Muscle of back (tissue), 13 donors: Measurements from ENCODE around the gene TNFRSF12A. TPM values are rescaled to one million over a fixed set of nuclear protein-coding genes. Genes with fewer than 3 reads are reported as not detected.

ENCODE experiments used
- DNase-seq, 3 donors: peaks; one replicate each; pipeline versions ENCODE4 v3.0.0 to v3.0.0-alpha.2; 2013
- long read RNA-seq, 9 donors: transcript quantifications; one replicate each; lab custom pipeline, GENCODE V29; 2026
- polyA plus RNA-seq, 10 donors: library from polyadenylated mRNA; unstranded; fragments of 120-200 nt; gene quantifications; one replicate each; pipeline ENCODE4 v1.2.1, GENCODE V29; 2013; ENCODE audit not compliant: insufficient read length in 10 of 10

Gene TNFRSF12A, protein sequence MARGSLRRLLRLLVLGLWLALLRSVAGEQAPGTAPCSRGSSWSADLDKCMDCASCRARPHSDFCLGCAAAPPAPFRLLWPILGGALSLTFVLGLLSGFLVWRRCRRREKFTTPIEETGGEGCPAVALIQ
- polyA plus RNA-seq, result 10 to 100 TPM; 21.3 to 91.8 (median 36.6) TPM
- long read RNA-seq, donor 1, transcript TNFRSF12A-201 (4 exons, 1,033 nt), result major isoform, 76 of 150 reads
- long read RNA-seq, donor 1, transcript TNFRSF12A-202 (3 exons, 881 nt), result minor isoform, 9 of 150 reads
- long read RNA-seq, donor 1, transcript TNFRSF12A-203 (3 exons, 1,678 nt), result minor isoform, 18 of 150 reads
- long read RNA-seq, donor 1, partial matches to known transcripts, result 47 of 150 reads
- long read RNA-seq, donor 1, other reads (novel, unspliced or antisense), result 0 of 150 reads
- long read RNA-seq, donor 2, transcript TNFRSF12A-201 (4 exons, 1,033 nt), result major isoform, 45 of 49 reads
- long read RNA-seq, donor 2, partial matches to known transcripts, result 0 of 49 reads
- long read RNA-seq, donor 2, other reads (novel, unspliced or antisense), result 0 of 49 reads
- long read RNA-seq, donor 3, result 0 reads
- long read RNA-seq, donor 4, transcript TNFRSF12A-201 (4 exons, 1,033 nt), result major isoform, 40 of 82 reads
- long read RNA-seq, donor 4, transcript TNFRSF12A-203 (3 exons, 1,678 nt), result minor isoform, 13 of 82 reads
- long read RNA-seq, donor 4, partial matches to known transcripts, result 29 of 82 reads
- long read RNA-seq, donor 4, other reads (novel, unspliced or antisense), result 0 of 82 reads
- long read RNA-seq, donor 5, transcript TNFRSF12A-201 (4 exons, 1,033 nt), result major isoform, 24 of 40 reads
- long read RNA-seq, donor 5, transcript TNFRSF12A-203 (3 exons, 1,678 nt), result minor isoform, 9 of 40 reads
- long read RNA-seq, donor 5, partial matches to known transcripts, result 5 of 40 reads
- long read RNA-seq, donor 5, other reads (novel, unspliced or antisense), result 0 of 40 reads
- long read RNA-seq, donor 6, transcript TNFRSF12A-203 (3 exons, 1,678 nt), result minor isoform, 5 of 41 reads
- long read RNA-seq, donor 6, transcript TNFRSF12A-201 (4 exons, 1,033 nt), result major isoform, 31 of 41 reads
- long read RNA-seq, donor 6, partial matches to known transcripts, result 5 of 41 reads
- long read RNA-seq, donor 6, other reads (novel, unspliced or antisense), result 0 of 41 reads
- long read RNA-seq, donor 7, transcript TNFRSF12A-201 (4 exons, 1,033 nt), result major isoform, 24 of 194 reads
- long read RNA-seq, donor 7, partial matches to known transcripts, result 25 of 194 reads
- long read RNA-seq, donor 7, other reads (novel, unspliced or antisense), result 138 of 194 reads
- long read RNA-seq, donor 8, transcript TNFRSF12A-201 (4 exons, 1,033 nt), result major isoform, 10 of 10 reads
- long read RNA-seq, donor 8, partial matches to known transcripts, result 0 of 10 reads
- long read RNA-seq, donor 8, other reads (novel, unspliced or antisense), result 0 of 10 reads
- long read RNA-seq, donor 9, partial matches to known transcripts, result 0 of 3 reads
- long read RNA-seq, donor 9, other reads (novel, unspliced or antisense), result 0 of 3 reads

DNA sequence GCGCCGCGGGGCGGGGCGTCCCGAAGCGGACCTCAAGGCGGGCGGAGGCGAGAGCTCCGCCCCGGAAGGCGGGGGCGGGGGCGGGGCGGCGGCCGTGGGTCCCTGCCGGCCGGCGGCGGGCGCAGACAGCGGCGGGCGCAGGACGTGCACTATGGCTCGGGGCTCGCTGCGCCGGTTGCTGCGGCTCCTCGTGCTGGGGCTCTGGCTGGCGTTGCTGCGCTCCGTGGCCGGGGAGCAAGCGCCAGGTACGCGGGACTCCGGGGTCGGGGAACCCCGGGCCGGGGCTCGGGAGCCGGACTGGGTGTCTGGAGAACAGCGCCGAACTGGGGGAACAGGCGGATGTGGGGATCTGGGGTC is at the start of gene TNFRSF12A:
Gene TNFRSF12A (plus strand): TSS at position 122 of the 357 bp plus-strand sequence. CDS start 30 bp downstream, at position 152.
- DNase-seq, result peak; percentile 79 to 91 (median 81)

DNA sequence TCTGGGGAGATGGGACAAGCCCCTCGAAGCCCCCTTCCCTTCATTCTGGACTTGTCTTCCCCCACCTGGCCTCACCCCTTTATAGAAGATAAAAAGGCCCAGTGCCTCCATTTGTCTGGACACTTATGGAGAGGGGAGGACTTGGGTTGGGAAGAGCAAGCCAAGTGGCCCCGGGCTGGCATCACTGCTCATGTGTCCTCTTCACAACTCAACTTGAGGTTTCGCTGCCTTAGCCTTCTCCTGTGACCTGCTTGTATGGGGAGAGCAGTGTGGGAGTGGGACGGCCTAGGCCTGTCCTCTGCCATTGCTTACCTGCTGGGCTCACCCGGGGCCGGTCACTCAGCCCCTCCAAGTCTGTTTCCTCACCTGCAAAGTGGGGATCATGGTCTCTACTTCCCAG is 49.6 kb upstream of the TNFRSF12A start:
- no peak for DNase-seq

DNA sequence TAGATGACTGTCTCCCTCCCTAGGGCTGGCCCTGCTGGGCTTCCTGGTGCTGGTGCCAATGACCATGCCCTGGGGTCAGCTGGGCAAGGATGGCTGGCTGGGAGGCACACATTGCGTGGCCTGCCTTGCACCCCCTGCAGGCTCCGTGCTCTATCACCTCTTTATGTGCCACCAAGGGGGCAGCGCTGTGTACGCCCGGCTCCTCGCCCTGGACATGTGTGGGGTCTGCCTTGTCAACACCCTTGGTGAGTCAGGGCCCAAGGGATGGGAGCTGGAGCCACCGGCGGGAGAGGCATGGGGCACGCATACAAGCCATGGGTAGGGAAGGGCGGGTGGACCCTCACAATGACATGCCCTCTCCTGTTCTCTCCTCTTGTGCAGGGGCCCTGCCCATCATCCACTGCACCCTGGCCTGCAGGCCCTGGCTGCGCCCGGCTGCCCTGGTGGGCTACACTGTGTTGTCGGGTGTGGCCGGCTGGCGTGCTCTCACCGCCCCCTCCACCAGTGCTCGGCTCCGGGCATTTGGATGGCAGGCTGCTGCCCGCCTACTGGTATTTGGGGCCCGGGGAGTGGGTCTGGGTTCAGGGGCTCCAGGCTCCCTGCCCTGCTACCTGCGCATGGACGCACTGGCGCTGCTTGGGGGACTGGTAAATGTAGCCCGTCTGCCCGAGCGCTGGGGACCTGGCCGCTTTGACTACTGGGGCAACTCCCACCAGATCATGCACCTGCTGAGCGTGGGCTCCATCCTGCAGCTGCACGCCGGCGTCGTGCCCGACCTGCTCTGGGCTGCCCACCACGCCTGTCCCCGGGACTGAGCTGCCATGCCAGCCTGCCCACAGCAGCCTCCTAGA is 48.8 kb upstream of the TNFRSF12A start:
- DNase-seq, result no peak

DNA sequence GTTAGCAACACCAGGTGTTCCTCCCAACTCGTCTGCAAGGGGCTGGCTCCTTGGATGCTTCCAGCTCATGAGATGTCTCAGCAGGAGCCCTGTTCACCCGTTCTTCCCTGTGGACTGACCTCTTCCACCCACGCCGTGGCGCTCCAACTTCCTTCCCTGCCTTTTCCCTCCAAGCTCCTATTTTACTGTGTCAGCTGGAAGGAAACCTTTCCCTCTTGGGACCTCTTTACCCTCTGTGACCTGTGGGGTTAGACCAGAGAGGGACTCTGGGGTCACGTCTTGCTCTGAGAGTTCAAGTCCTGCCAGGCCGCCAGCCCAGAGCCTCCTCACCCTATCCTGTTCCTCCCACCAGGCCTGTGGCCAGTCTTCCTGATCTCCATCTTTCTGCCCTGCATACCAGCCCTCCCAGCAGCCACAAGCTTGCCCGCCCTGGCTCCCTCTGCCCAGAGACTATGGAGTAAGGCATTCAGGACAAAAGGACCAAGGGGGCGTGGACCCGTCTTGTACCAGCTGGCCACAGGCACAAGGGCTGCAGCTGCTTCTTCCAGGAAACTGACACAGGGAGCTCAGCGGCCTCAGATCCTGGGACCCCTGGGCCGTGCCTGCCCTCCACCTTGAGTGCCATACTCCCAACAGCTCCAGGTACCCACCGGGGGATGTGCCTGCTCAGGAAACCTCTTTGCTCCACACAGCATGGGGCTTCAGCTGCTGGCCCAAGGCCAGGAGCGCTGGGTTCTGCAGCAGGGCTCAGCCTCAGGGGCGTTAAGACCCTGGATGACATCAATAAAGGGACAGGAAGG is 48.0 kb upstream of the TNFRSF12A start:
- no peak for DNase-seq

DNA sequence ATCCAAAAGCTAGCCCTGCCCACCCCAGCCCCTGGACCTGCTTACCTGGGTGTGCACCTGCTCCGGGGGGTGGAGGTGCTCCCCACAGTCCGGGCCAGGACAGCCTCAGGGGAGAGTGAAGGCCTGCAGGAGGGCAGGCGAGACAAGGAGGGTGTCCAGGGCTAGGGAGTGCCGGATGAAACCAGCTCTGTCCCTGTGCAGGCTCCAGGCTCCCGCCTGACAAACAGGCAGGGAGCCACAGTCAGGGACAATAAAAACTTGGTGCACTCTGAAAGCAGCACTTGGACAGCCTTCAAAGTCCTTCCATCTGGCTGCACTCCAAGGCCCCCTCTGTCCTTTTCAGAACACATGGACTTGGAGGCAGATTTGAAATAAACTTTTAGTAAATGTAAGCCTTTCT is 47.1 kb upstream of the TNFRSF12A start:
- DNase-seq, result no peak

DNA sequence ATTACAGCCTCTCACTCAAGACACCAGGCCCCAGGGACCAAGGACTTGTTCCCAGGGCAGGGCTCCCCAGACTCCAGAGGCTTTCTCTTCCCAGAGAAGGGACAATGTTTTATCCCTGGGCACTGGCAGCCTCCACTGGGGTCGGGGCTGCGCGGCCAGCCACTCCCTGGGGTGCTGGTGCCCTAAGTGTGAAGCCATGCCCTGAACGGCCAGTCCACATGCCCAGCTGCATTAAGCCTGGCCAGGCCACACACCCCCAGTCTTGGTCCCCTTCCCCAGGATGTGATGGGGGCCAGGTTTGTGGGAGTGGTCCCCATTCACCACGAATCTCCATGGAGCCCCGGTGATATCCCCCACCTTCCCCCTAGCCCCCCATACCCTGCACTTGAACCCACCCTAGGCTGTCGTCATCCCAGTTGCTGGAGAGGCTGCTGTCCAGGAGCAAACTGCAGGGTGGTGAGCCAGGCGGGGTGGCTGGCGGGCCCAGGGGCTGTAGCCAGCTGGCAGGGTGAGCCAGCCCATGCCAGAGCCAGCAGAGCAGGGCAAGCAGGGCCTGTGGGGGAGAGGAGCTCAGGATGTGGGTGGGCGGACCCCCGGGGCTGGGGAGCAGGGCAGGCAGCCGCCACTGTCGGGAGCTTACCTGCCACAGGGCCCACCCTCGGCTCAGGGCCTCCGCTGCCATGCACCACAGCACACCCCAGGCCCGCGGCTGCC is 46.4 kb upstream of the TNFRSF12A start:
- DNase-seq, result no peak

DNA sequence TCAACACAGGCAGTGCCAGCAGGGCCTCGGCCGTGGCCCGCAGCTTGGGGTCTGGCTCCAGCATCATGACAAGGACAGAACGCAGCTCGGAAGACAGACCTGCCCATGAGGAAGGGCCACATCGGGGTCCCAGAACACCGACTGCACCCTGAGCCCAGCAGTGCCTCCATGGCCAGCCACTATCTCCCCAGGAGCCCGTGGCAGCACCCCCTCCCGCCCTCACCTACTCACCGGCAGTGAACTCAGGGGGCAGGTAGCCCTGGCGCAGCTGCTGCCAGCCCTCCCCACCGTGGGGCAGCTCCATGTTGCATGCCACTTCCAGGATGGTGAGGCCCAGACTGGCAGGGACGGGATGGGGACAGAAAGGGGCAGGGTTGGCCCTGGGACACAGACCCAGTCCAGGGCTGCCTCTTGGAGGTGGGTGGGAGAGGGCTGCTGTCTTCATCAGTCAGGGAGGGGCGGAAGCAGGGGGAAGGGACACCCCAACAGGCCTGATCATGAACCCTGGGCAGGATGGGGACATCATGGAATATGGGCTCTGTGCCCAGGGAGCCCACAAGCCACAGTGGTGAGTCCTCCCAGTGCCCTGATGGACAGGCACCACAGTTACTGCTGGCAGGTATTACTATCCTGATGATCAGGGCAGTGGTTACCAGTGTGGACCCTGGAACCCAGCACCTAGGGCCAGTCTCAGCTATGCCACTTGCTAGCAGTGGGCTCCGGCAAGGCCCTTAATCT is 45.7 kb upstream of the TNFRSF12A start:
- no peak for DNase-seq

DNA sequence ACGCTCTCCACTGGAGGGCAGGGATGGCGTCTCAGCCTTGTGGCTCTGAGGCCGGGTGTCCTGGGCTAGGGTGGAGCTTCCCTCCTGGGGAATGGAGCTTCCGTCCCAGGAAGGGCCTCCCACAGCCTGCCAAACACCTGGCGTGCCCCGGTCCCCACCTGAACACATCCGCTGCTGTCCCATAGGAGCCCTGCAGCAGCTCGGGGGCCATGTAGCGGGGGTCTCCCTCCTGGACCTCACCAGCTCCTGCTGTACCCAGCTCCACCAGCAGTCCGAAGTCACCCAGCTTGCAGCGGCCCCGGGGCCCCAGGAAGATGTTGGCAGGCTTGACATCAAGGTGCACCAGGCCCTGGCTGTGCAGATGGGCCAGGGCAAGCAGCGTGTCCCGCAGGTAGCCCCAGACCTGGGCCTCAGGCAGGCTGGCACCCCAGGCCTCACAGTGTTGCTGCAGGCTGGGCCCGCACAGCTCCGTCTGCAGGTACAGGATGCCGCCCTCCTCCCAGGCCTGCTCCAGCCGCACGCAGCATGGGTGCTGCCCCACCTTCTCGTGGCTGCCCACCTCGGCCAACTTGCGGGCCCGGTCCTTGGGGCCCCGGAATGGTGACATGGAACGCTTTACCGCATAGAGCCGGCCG is 44.9 kb upstream of the TNFRSF12A start:
- no peak for DNase-seq

DNA sequence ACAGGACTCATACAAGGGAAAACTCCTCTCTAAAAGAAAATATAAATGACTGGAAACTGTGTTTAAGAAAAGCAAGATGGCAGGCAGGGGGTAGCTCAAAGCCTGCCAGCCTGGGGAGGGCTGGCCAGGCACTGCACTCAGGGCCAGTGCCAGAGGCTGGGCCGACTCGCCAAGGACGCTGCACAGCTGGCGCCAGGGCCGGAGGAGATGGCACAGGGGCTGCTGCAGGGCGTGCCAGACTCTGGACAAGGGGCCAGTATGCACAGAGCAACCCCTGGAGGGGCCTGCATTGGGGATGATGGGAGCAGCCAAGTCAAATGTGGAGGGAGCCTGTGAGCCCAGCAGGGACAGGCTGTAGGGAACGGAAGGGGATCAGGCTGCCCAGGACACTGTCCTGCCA is 44.0 kb upstream of the TNFRSF12A start:
- DNase-seq, result no peak

DNA sequence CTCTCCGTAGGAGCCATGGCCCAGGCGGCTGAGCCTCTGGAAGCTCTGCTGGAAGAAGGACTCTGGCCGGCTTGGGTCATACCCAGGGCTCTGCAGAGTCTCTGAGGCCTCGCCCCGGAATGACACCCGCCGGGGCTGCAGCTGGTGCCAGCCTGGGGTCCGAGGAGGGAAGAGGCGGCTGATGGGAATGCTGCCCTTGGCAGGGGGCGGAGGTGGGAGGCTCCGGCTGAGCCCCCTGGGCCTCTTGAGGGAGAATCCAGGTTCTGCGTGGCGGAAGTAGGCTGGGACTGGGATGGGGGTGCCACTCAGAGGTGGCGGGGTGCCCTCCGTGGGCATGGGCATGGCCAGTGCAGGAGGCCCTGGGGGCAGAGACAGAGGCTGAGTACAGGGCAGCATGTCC is 43.5 kb upstream of the TNFRSF12A start:
- no peak for DNase-seq

DNA sequence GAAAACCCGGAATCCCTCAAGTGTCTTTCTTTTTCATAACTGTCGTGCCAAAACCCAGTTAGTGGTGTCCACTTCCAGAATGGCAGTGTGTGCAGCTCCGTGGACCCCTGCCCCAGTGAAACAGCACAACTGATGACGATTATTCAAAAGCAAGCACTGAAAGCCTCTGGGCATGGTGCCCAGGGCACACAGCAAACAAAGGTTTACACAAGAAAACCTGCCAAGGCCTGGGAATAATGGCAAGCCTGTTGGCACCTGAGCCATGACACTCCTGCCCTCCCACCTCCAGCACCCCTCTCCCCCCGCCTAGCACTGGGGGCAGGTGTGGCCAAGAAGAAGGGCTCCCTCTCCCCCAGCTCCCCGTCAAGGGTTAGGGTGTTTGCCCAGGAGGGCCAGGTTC is 42.7 kb upstream of the TNFRSF12A start:
- DNase-seq, result no peak

DNA sequence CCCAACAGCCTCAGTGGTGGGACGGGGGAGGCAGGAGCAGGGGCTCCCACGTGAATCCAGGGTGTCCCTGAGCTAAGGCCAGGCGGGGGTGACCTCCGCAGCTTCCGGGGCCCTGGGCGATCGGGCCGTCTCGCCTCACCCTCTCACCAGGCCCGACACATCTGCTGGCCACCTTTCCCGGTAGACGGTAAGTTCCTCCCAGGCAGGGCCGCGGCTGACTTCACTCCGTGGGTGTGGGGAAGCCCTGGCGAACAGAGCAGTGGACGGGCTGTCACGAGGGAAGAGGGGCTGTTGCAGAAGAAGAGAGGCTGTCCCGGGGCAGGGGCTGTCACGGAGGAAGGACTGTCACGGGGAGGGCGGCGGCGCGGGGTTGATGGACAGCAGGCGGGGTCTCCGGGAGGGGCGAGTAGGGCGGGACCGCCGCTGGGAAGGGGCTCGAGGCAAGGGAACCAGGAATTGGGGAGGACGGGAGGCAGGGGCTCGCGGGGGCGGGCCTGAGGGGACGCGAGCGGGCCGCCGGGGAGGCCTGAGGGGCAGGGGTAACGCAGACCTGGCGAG is 40.4 kb upstream of the TNFRSF12A start:
- no peak for DNase-seq

DNA sequence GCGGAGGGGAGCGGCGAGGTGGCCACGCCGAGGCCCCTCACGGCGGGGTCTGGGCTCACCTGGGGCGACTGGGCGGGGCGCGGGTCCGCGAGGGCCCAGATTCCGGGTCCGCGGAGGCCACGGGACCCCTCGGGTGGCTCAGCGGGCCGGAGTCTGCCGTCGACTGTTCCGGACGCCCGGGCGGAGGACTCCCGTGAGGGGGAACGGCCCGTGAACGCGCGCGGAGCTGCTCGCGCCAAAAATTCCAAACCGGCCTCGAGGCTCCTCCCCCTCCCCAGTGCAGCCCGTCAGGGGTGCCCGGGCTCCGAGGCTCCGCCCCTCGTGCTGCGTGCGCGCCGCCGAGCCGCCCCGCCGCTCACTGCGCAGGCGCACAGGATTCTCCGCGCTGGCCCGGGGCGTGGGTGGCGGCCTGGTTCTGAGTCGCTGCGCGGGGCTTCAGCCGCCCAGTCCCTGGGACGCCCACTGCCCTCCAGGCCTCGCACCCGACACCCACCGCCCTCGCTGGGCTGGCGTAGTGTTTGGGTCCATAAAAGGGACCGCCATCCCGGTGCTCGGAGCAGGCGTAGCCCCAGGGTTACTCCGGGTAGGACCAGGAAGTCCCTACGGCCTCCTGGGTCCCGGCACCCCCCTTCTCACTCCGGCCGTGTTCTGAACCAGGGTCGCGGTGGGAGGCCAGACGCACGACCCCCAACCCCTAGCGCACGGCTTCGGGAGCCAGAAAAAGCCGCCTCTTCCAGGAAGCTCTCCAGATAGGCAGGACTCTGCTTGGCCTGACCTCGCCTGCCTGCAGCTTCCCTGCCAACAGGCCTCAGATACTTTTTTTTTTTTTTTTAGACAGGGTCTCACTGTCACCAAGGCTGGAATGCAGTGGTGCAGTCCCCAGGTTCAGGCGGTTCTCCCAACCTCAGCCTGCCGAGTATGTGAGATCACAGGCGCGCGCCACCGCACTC is 39.7 kb upstream of the TNFRSF12A start, which contains the start of gene PKMYT1:
Gene PKMYT1 (minus strand): TSS at position 220 of the 950 bp plus-strand sequence. CDS start 789 bp downstream, outside the sequence.
- DNase-seq, result peak; percentile 90 to 97 (median 95)

DNA sequence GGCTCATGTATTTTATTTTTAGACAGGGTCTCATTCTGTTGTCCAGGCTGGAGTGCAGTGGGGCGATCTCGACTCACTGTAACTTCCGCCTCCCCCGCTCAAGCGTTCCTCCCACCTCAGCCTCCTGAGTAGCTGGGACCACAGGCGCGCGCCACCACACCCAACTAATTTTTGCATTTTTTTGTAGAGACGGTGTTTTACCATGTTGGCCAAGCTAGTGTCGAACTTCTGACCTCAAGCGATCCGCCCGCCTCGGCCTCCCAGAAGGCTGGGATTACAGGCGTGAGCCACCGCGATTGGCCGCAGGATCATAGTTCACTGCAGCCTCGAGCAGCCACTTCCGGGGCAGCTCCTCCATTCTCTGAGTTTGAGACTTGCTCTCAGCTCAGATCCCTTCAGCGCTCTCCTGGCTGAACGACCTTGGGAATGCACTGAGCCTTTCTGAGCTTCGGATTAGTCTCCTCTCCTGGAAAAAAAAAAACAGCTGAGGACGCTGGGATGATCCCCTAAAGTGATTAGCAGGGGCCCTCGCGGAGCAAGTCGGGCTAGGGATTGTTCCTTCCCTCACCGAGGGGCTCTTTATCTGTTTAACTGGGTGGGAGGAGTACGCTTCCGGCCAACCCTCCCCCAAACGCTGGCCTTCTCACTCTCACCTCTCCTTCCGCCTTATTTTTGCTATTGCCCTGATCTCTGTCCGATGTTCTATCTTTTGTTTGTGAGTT is 38.8 kb upstream of the TNFRSF12A start:
- DNase-seq, result no peak

DNA sequence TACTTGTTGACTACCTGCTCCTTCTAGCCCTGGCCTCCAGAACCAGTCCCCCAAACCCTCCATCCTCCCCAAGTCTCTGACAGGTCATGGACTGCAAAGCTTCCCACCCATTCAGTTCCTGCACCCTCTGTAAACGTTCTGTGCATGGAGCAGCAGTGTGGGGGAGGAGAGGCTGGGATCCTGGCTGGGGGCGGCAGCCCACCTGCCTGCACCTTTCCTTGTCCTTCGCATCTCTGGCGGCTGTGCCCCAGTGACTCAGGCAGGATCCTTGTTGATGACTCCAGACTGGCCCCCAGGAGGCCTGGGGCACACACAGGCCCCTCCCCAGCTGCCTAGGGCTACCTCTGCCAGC is 38.3 kb upstream of the TNFRSF12A start:
- DNase-seq, result no peak
